ENCODE data around the gene KRT80. TPM values are rescaled to one million over a fixed set of nuclear protein-coding genes. Genes with fewer than 3 reads are reported as not detected.

The KRT80 gene
- total RNA-seq, 2 experiments from 2014 or later, result not detected

GRCh38 chr12:52216100-52216499 is 24.3 kb upstream of the KRT80 start:
- Histone ChIP-seq H3K27me3 (ENCODE audit: control insufficient read depth in 1 of 2, insufficient read depth in 2 of 2, low read length in 2 of 2) (peaks cover 3 to 8% of the 10 kb centered on the region in 2 experiments), H3K27ac (ENCODE audit: low read depth in 1 of 2, low read length in 2 of 2) (no peak overlapping the region), H3K4me1 (ENCODE audit: insufficient read depth, low read length) (no peaks in the 10 kb centered on the region), H3K9me3 (ENCODE audit: control insufficient read depth in 1 of 2, insufficient read depth in 1 of 2, low read length in 2 of 2) (no peaks in the 10 kb centered on the region), H3K36me3 (ENCODE audit: insufficient read depth, low read length) (no peaks in the 10 kb centered on the region), H3K4me3 (ENCODE audit: low read length) (no peak overlapping the region)
- TF ChIP-seq CTCF (IDR thresholded peaks at IDR 0.05), result no peak
- Mint-ChIP-seq H3K4me1 (ENCODE audit: low read depth) (no peaks in the 10 kb centered on the region), H3K36me3 (ENCODE audit: low read depth) (no peaks in the 10 kb centered on the region), H3K27me3 (peaks cover 40% of the 10 kb centered on the region), H3K4me3 (no peak overlapping the region), H3K27ac (no peak overlapping the region), H3K9me3 (no peaks in the 10 kb centered on the region)
- ChIA-PET POLR2A (no interaction called here), CTCF (interaction anchor here (1.0 kb wide), 1 partner anchor 62 kb away, joined by 3 read pairs; no protein-coding TSS in a partner anchor)
- intact Hi-C loops (cut with DNase I, micrococcal nuclease), result no loop called here
- DNase-seq (no peak), ATAC-seq (ENCODE audit: poor library complexity) (no peak)

- TF ChIP-seq CTCF (IDR thresholded peaks at IDR 0.05), result no peak
- POLR2A ChIA-PET, result no interaction called here
- DNase-seq (no peak), ATAC-seq (ENCODE audit: poor library complexity) (no peak)
- H3K4me1 Mint-ChIP-seq (ENCODE audit: low read depth), result no peaks in the 10 kb centered on the region
- Histone ChIP-seq H3K36me3 (ENCODE audit: insufficient read depth, low read length) (no peaks in the 10 kb centered on the region), H3K4me1 (ENCODE audit: insufficient read depth, low read length) (no peaks in the 10 kb centered on the region), H3K4me3 (ENCODE audit: low read length) (no peak overlapping the region), H3K27me3 (ENCODE audit: control insufficient read depth in 1 of 2, insufficient read depth in 2 of 2, low read length in 2 of 2) (peaks cover 3% of the 10 kb centered on the region in 2 experiments), H3K27ac (ENCODE audit: low read depth in 1 of 2, low read length in 2 of 2) (no peak overlapping the region), H3K9me3 (ENCODE audit: control insufficient read depth in 1 of 2, insufficient read depth in 1 of 2, low read length in 2 of 2) (no peaks in the 10 kb centered on the region)
- peaks cover 35% of the 10 kb centered on the region for H3K27me3 Mint-ChIP-seq
- H3K36me3 Mint-ChIP-seq (ENCODE audit: low read depth), result no peaks in the 10 kb centered on the region
- H3K9me3 Mint-ChIP-seq, result no peaks in the 10 kb centered on the region
- no peak overlapping the region for H3K4me3 Mint-ChIP-seq
- CTCF ChIA-PET, result interaction anchor here (1.0 kb wide), 1 partner anchor 62 kb away, joined by 3 read pairs; no protein-coding TSS in a partner anchor
- intact Hi-C loops (cut with DNase I, micrococcal nuclease), result no loop called here
- no peak overlapping the region for H3K27ac Mint-ChIP-seq
Observed at GRCh38 chr12:52215587-52216031, 23.8 kb upstream of the KRT80 start.

GRCh38 chr12:52214421-52214802 is 22.6 kb upstream of the KRT80 start:
- no peak for DNase-seq
- Histone ChIP-seq H3K27ac (ENCODE audit: low read depth in 1 of 2, low read length in 2 of 2) (no peak overlapping the region), H3K9me3 (ENCODE audit: control insufficient read depth in 1 of 2, insufficient read depth in 1 of 2, low read length in 2 of 2) (no peaks in the 10 kb centered on the region), H3K4me3 (ENCODE audit: low read length) (no peak overlapping the region), H3K27me3 (ENCODE audit: control insufficient read depth in 1 of 2, insufficient read depth in 2 of 2, low read length in 2 of 2) (peaks cover 0 to 2% of the 10 kb centered on the region in 2 experiments), H3K36me3 (ENCODE audit: insufficient read depth, low read length) (no peaks in the 10 kb centered on the region), H3K4me1 (ENCODE audit: insufficient read depth, low read length) (no peaks in the 10 kb centered on the region)
- Mint-ChIP-seq H3K4me3 (no peak overlapping the region), H3K27me3 (peaks cover 26% of the 10 kb centered on the region), H3K36me3 (ENCODE audit: low read depth) (no peaks in the 10 kb centered on the region), H3K4me1 (ENCODE audit: low read depth) (no peaks in the 10 kb centered on the region), H3K9me3 (no peaks in the 10 kb centered on the region), H3K27ac (no peak overlapping the region)
- ChIA-PET CTCF (no interaction called here), POLR2A (no interaction called here)
- no peak for TF ChIP-seq CTCF (IDR thresholded peaks at IDR 0.05)
- intact Hi-C loops (cut with DNase I, micrococcal nuclease), result no loop called here
- ATAC-seq (ENCODE audit: poor library complexity), result no peak
